Activated T-helper 2 cell treated with anti-CD3 and anti-CD28 coated beads, Interferon-gamma antibody, Interleukin-2, Interleukin-4, amounts not matched to agents 10 μg/mL and 5 μg/mL and 100 μg/mL, durations not matched to agents 14 hours and 24 hours and 36 hours (primary cell): Measurements from ENCODE around the gene ERC2. TPM values are rescaled to one million over a fixed set of nuclear protein-coding genes. Genes with fewer than 3 reads are reported as not detected.

Source experiments
- DNase-seq: peaks from one replicate; pipeline ENCODE4 v3.0.0; 2021; ENCODE audit warnings: low spot score
- H3K27ac Mint-ChIP-seq: one replicate; pipeline ENCODE4 v1.8.0; 2021; ENCODE audit warnings: mixed read lengths
- H3K27me3 Mint-ChIP-seq: one replicate; pipeline ENCODE4 v1.8.0; 2021; ENCODE audit warnings: low read depth, mixed read lengths
- H3K36me3 Mint-ChIP-seq: one replicate; pipeline ENCODE4 v1.8.0; 2021; ENCODE audit warnings: low read depth, mixed read lengths
- H3K4me1 Mint-ChIP-seq: one replicate; pipeline ENCODE4 v1.8.0; 2021; ENCODE audit warnings: low read depth, mixed read lengths
- H3K4me3 Mint-ChIP-seq: one replicate; pipeline ENCODE4 v1.8.0; 2021; ENCODE audit warnings: low read depth, mild to moderate bottlenecking, moderate library complexity, mixed read lengths
- H3K9me3 Mint-ChIP-seq: one replicate; pipeline ENCODE4 v1.8.0; 2021; ENCODE audit warnings: mixed read lengths
- intact Hi-C: fragments of 100-400 bp; cut with micrococcal nuclease; formaldehyde crosslinking; loops from one replicate; pipeline ENCODE4 v1.15.1; 2023
- total RNA-seq: library from RNA; stranded (reverse); gene quantifications from 2 replicates; pipeline ENCODE4 v1.2.3, GENCODE V29; 2022

The ERC2 gene
- total RNA-seq, 1 donor from 2014 or later, result 0.09 TPM

- no peaks in the 10 kb centered on the region for H3K9me3 Mint-ChIP-seq
- DNase-seq, result no peak
- H3K4me3 Mint-ChIP-seq, result no peak overlapping the region
- H3K4me1 Mint-ChIP-seq, result no peaks in the 10 kb centered on the region
- no peaks in the 10 kb centered on the region for H3K36me3 Mint-ChIP-seq
- intact Hi-C loops, result no loop called here
- peaks cover 3% of the 10 kb centered on the region for H3K27me3 Mint-ChIP-seq
- no peak overlapping the region for H3K27ac Mint-ChIP-seq
These were observed 47.1 kb downstream of the ERC2 start for GRCh38 chr3:56421205-56421604.

GRCh38 chr3:56415652-56416051 lies 52.6 kb downstream of the ERC2 start:
- Mint-ChIP-seq H3K27me3 (peaks cover 6% of the 10 kb centered on the region), H3K4me3 (no peak overlapping the region), H3K27ac (no peak overlapping the region), H3K36me3 (no peaks in the 10 kb centered on the region), H3K4me1 (no peaks in the 10 kb centered on the region), H3K9me3 (no peaks in the 10 kb centered on the region)
- intact Hi-C loops, result no loop called here
- no peak for DNase-seq

GRCh38 chr3:56413911-56414310 lies 54.4 kb downstream of the ERC2 start:
- no peaks in the 10 kb centered on the region for H3K4me1 Mint-ChIP-seq
- no peaks in the 10 kb centered on the region for H3K9me3 Mint-ChIP-seq
- intact Hi-C loops, result no loop called here
- no peak overlapping the region for H3K27ac Mint-ChIP-seq
- H3K27me3 Mint-ChIP-seq, result peaks cover 6% of the 10 kb centered on the region
- H3K36me3 Mint-ChIP-seq, result no peaks in the 10 kb centered on the region
- H3K4me3 Mint-ChIP-seq, result no peak overlapping the region
- DNase-seq, result no peak

GRCh38 chr3:56411166-56411565 lies 57.1 kb downstream of the ERC2 start:
- no peaks in the 10 kb centered on the region for H3K4me1 Mint-ChIP-seq
- peaks cover 2% of the 10 kb centered on the region for H3K27me3 Mint-ChIP-seq
- intact Hi-C loops, result no loop called here
- no peak overlapping the region for H3K4me3 Mint-ChIP-seq
- H3K9me3 Mint-ChIP-seq, result no peaks in the 10 kb centered on the region
- H3K36me3 Mint-ChIP-seq, result no peaks in the 10 kb centered on the region
- no peak for DNase-seq
- no peak overlapping the region for H3K27ac Mint-ChIP-seq

GRCh38 chr3:56410576-56410975 lies 57.7 kb downstream of the ERC2 start:
- no peaks in the 10 kb centered on the region for H3K36me3 Mint-ChIP-seq
- no peak for DNase-seq
- no peaks in the 10 kb centered on the region for H3K4me1 Mint-ChIP-seq
- no peaks in the 10 kb centered on the region for H3K9me3 Mint-ChIP-seq
- H3K4me3 Mint-ChIP-seq, result no peak overlapping the region
- no peak overlapping the region for H3K27ac Mint-ChIP-seq
- peaks cover 1% of the 10 kb centered on the region for H3K27me3 Mint-ChIP-seq
- intact Hi-C loops, result no loop called here

- no peaks in the 10 kb centered on the region for H3K9me3 Mint-ChIP-seq
- no peaks in the 10 kb centered on the region for H3K4me1 Mint-ChIP-seq
- intact Hi-C loops, result no loop called here
- H3K4me3 Mint-ChIP-seq, result no peak overlapping the region
- H3K36me3 Mint-ChIP-seq, result no peaks in the 10 kb centered on the region
- peaks cover 1% of the 10 kb centered on the region for H3K27me3 Mint-ChIP-seq
- no peak overlapping the region for H3K27ac Mint-ChIP-seq
- DNase-seq, result no peak
These were observed 58.5 kb downstream of the ERC2 start for GRCh38 chr3:56409790-56410189.

GRCh38 chr3:56408761-56409196 lies 59.5 kb downstream of the ERC2 start:
- H3K9me3 Mint-ChIP-seq, result no peaks in the 10 kb centered on the region
- DNase-seq, result no peak
- H3K36me3 Mint-ChIP-seq, result no peaks in the 10 kb centered on the region
- no peaks in the 10 kb centered on the region for H3K4me1 Mint-ChIP-seq
- intact Hi-C loops, result no loop called here
- H3K27me3 Mint-ChIP-seq, result peaks cover 1% of the 10 kb centered on the region
- H3K4me3 Mint-ChIP-seq, result no peak overlapping the region
- no peak overlapping the region for H3K27ac Mint-ChIP-seq

GRCh38 chr3:56406826-56407515 lies 61.3 kb downstream of the ERC2 start:
- Mint-ChIP-seq H3K27ac (no peak overlapping the region), H3K9me3 (no peaks in the 10 kb centered on the region), H3K36me3 (no peaks in the 10 kb centered on the region), H3K4me3 (no peak overlapping the region), H3K4me1 (no peaks in the 10 kb centered on the region), H3K27me3 (peaks cover 1% of the 10 kb centered on the region)
- intact Hi-C loops, result no loop called here
- DNase-seq, result no peak

GRCh38 chr3:56404884-56405283 lies 63.4 kb downstream of the ERC2 start:
- Mint-ChIP-seq H3K4me1 (no peaks in the 10 kb centered on the region), H3K27me3 (peaks cover 2% of the 10 kb centered on the region), H3K9me3 (no peaks in the 10 kb centered on the region), H3K36me3 (no peaks in the 10 kb centered on the region), H3K27ac (no peak overlapping the region), H3K4me3 (no peak overlapping the region)
- DNase-seq, result no peak
- intact Hi-C loops, result no loop called here

- no peaks in the 10 kb centered on the region for H3K4me1 Mint-ChIP-seq
- H3K36me3 Mint-ChIP-seq, result no peaks in the 10 kb centered on the region
- DNase-seq, result no peak
- H3K9me3 Mint-ChIP-seq, result no peaks in the 10 kb centered on the region
- H3K4me3 Mint-ChIP-seq, result no peak overlapping the region
- no peak overlapping the region for H3K27ac Mint-ChIP-seq
- intact Hi-C loops, result no loop called here
- H3K27me3 Mint-ChIP-seq, result peaks cover 6% of the 10 kb centered on the region
These were observed 69.6 kb downstream of the ERC2 start for GRCh38 chr3:56398659-56399058.

- no peaks in the 10 kb centered on the region for H3K4me1 Mint-ChIP-seq
- H3K9me3 Mint-ChIP-seq, result no peaks in the 10 kb centered on the region
- peaks cover 6% of the 10 kb centered on the region for H3K27me3 Mint-ChIP-seq
- no peak for DNase-seq
- H3K36me3 Mint-ChIP-seq, result no peaks in the 10 kb centered on the region
- H3K4me3 Mint-ChIP-seq, result no peak overlapping the region
- no peak overlapping the region for H3K27ac Mint-ChIP-seq
- intact Hi-C loops, result no loop called here
These were observed 70.5 kb downstream of the ERC2 start for GRCh38 chr3:56397798-56398197.

- no peak for DNase-seq
- Mint-ChIP-seq H3K36me3 (no peaks in the 10 kb centered on the region), H3K9me3 (peaks cover 5% of the 10 kb centered on the region), H3K27ac (peak overlapping the region; percentile 65), H3K27me3 (peaks cover under 1% of the 10 kb centered on the region), H3K4me3 (no peak overlapping the region), H3K4me1 (peaks cover 8% of the 10 kb centered on the region)
- intact Hi-C loops, result no loop called here
These were observed 79.0 kb downstream of the ERC2 start for GRCh38 chr3:56389183-56389830.

- no peak overlapping the region for H3K4me3 Mint-ChIP-seq
- peaks cover 2% of the 10 kb centered on the region for H3K27me3 Mint-ChIP-seq
- intact Hi-C loops, result no loop called here
- no peaks in the 10 kb centered on the region for H3K36me3 Mint-ChIP-seq
- DNase-seq, result no peak
- no peaks in the 10 kb centered on the region for H3K9me3 Mint-ChIP-seq
- no peaks in the 10 kb centered on the region for H3K4me1 Mint-ChIP-seq
- H3K27ac Mint-ChIP-seq, result no peak overlapping the region
These were observed 85.2 kb downstream of the ERC2 start for GRCh38 chr3:56383092-56383491.
